ENCODE measurements around the gene MPPED2.
A peak's percentile ranks its signal among the peaks of the same experiment; 100 is the strongest.

Gene MPPED2

GRCh38 chr11:30586251-30587144 is at the start of gene MPPED2:
Gene MPPED2, minus strand, starts transcription at chr11:30586353. Its CDS starts 5,980 bp downstream, at chr11:30580373.
- peak in 1 of 6 experiments; percentile 39 for DNase-seq

- peak in 1 of 6 experiments; percentile 7 for DNase-seq
Observed at GRCh38 chr11:30635401-30635989, 49.3 kb upstream of the MPPED2 start.

GRCh38 chr11:30631148-30631547 is 45.0 kb upstream of the MPPED2 start:
- no peak for DNase-seq

- no peak for DNase-seq
Observed at GRCh38 chr11:30619767-30620166, 33.6 kb upstream of the MPPED2 start.

- DNase-seq, result no peak
Observed at GRCh38 chr11:30617762-30618161, 31.6 kb upstream of the MPPED2 start.

- DNase-seq, result no peak
Observed at GRCh38 chr11:30610628-30611027, 24.5 kb upstream of the MPPED2 start.

GRCh38 chr11:30608534-30608933 is 22.4 kb upstream of the MPPED2 start:
- DNase-seq, result no peak

- no peak for DNase-seq
Observed at GRCh38 chr11:30605036-30605605, 19.0 kb upstream of the MPPED2 start.

- no peak for DNase-seq
Observed at GRCh38 chr11:30603357-30603756, 17.2 kb upstream of the MPPED2 start.

- no peak for DNase-seq
Observed at GRCh38 chr11:30596832-30597231, 10.7 kb upstream of the MPPED2 start.

- no peak for DNase-seq
Observed at GRCh38 chr11:30595934-30596333, 9.8 kb upstream of the MPPED2 start.

GRCh38 chr11:30594646-30595411 is 8.7 kb upstream of the MPPED2 start:
- no peak for DNase-seq

- DNase-seq, result no peak
Observed at GRCh38 chr11:30587269-30587812, 1.2 kb upstream of the MPPED2 start.

- peak in 1 of 6 experiments; percentile 18 for DNase-seq
Observed at GRCh38 chr11:30585892-30586250, 282 bp downstream of the MPPED2 start.

GRCh38 chr11:30585125-30585891 is 845 bp downstream of the MPPED2 start:
- DNase-seq, result peak in 1 of 6 experiments; percentile 49

GRCh38 chr11:30583476-30584280 is 2.5 kb downstream of the MPPED2 start:
- DNase-seq, result no peak

GRCh38 chr11:30582726-30583125 is 3.4 kb downstream of the MPPED2 start:
- peak in 1 of 6 experiments; percentile 3 for DNase-seq

GRCh38 chr11:30581675-30582074 is 4.5 kb downstream of the MPPED2 start:
- DNase-seq, result no peak

- no peak for DNase-seq
Observed at GRCh38 chr11:30580573-30580972, 5.6 kb downstream of the MPPED2 start.

GRCh38 chr11:30579415-30580175 is 6.6 kb downstream of the MPPED2 start:
- no peak for DNase-seq

All from stimulated activated naive CD4-positive, alpha-beta T cell (primary cell).